Parathyroid adenoma (tissue), 2 donors: ENCODE results near the gene ACAN.

Source experiments
- H2AFZ ChIP-seq: fragments of 300-600 bp; sonication (generic); one replicate; pipeline ENCODE4 v1.7.0; 2017; ENCODE audit warnings: antibody characterized with exemption, mild to moderate bottlenecking
- H3K27ac ChIP-seq: fragments of 300-600 bp; sonication (generic); one replicate; pipeline ENCODE4 v1.7.0; 2017
- H3K27me3 ChIP-seq: fragments of 300-600 bp; sonication (generic); one replicate; pipeline ENCODE4 v1.7.0; 2017; ENCODE audit warnings: low read length; ENCODE audit not compliant: control insufficient read depth, insufficient read depth
- H3K36me3 ChIP-seq: fragments of 300-600 bp; sonication (generic); one replicate; pipeline ENCODE4 v1.7.0; 2017; ENCODE audit warnings: low read length; ENCODE audit not compliant: control insufficient read depth, insufficient read depth
- H3K4me1 ChIP-seq: fragments of 300-600 bp; sonication (generic); one replicate; pipeline ENCODE4 v1.7.0; 2017; ENCODE audit warnings: control low read depth
- H3K4me2 ChIP-seq: fragments of 300-600 bp; sonication (generic); one replicate; pipeline ENCODE4 v1.7.0; 2017; ENCODE audit warnings: low read length
- H3K4me3 ChIP-seq: fragments of 300-600 bp; sonication (generic); one replicate; pipeline ENCODE4 v1.7.0; 2017; ENCODE audit warnings: low read depth, low read length
- H3K79me2 ChIP-seq: fragments of 300-600 bp; sonication (generic); one replicate; pipeline ENCODE4 v1.7.0; 2017; ENCODE audit warnings: control low read depth
- H3K9ac ChIP-seq: fragments of 300-600 bp; sonication (generic); one replicate; pipeline ENCODE4 v1.7.0; 2017; ENCODE audit warnings: mild to moderate bottlenecking
- H3K9me3 ChIP-seq: fragments of 300-600 bp; sonication (generic); one replicate; pipeline ENCODE4 v1.7.0; 2017; ENCODE audit warnings: low read length; ENCODE audit not compliant: control insufficient read depth
- CTCF ChIP-seq: fragments of 300-600 bp; sonication (generic); IDR thresholded peaks from one replicate; pipeline ENCODE4 v1.7.0; 2017; ENCODE audit warnings: antibody characterized with exemption, mild to moderate bottlenecking
- donor health status: primary hyperparathyroidism.

ACAN gene

GRCh38 chr15:88878720-88879184, 75.5 kb downstream of the ACAN start:
- Histone ChIP-seq H3K27me3 (no peaks in the 10 kb centered on the region), H3K4me3 (no peak overlapping the region), H2AFZ (no peak overlapping the region), H3K9me3 (no peaks in the 10 kb centered on the region), H3K79me2 (no peaks in the 10 kb centered on the region), H3K4me2 (no peak overlapping the region), H3K9ac (no peak overlapping the region), H3K4me1 (no peaks in the 10 kb centered on the region), H3K36me3 (no peaks in the 10 kb centered on the region), H3K27ac (no peak overlapping the region)
- TF ChIP-seq CTCF, result no peak

- H3K9me3 ChIP-seq, result no peaks in the 10 kb centered on the region
- H3K4me3 ChIP-seq, result no peak overlapping the region
- no peak for TF ChIP-seq CTCF
- H3K27ac ChIP-seq, result no peak overlapping the region
- no peaks in the 10 kb centered on the region for H3K79me2 ChIP-seq
- no peak overlapping the region for H2AFZ ChIP-seq
- H3K4me1 ChIP-seq, result no peaks in the 10 kb centered on the region
- H3K27me3 ChIP-seq, result no peaks in the 10 kb centered on the region
- no peaks in the 10 kb centered on the region for H3K36me3 ChIP-seq
- no peak overlapping the region for H3K9ac ChIP-seq
- no peak overlapping the region for H3K4me2 ChIP-seq
Observed at GRCh38 chr15:88880944-88881740, 77.9 kb downstream of the ACAN start.

GRCh38 chr15:88881775-88882174, 78.5 kb downstream of the ACAN start:
- Histone ChIP-seq H3K4me2 (no peak overlapping the region), H3K36me3 (no peaks in the 10 kb centered on the region), H3K4me1 (no peaks in the 10 kb centered on the region)

GRCh38 chr15:88882785-88883184, 79.5 kb downstream of the ACAN start:
- no peaks in the 10 kb centered on the region for H3K36me3 ChIP-seq

More at GRCh38 chr15:88881775-88882174, 78.5 kb downstream of the ACAN start:
- Histone ChIP-seq H3K27me3 (no peaks in the 10 kb centered on the region), H3K4me3 (no peak overlapping the region), H3K9ac (no peak overlapping the region), H3K9me3 (no peaks in the 10 kb centered on the region), H2AFZ (no peak overlapping the region), H3K27ac (no peak overlapping the region), H3K79me2 (no peaks in the 10 kb centered on the region)
- no peak for TF ChIP-seq CTCF

More at GRCh38 chr15:88882785-88883184, 79.5 kb downstream of the ACAN start:
- no peak overlapping the region for H3K4me3 ChIP-seq
- no peaks in the 10 kb centered on the region for H3K9me3 ChIP-seq
- no peaks in the 10 kb centered on the region for H3K79me2 ChIP-seq
- H3K4me2 ChIP-seq, result no peak overlapping the region
- no peak overlapping the region for H3K27ac ChIP-seq
- H3K27me3 ChIP-seq, result no peaks in the 10 kb centered on the region
- TF ChIP-seq CTCF, result no peak
- no peaks in the 10 kb centered on the region for H3K4me1 ChIP-seq
- no peak overlapping the region for H3K9ac ChIP-seq
- no peak overlapping the region for H2AFZ ChIP-seq
